GM23338 (cell line): ENCODE results near the gene MAPK4.

Experiments used
- CTCF ChIP-seq, 2 experiments: fragments of 200-600 bp in 1 of 2; sonication (generic) in 1 of 2; conservative IDR thresholded peaks; 2 replicates each; pipeline versions ENCODE4 v1.5.1 to v1.6.1; 2016 to 2017; ENCODE audit warnings: antibody characterized with exemption in 2 of 2, low read depth in 2 of 2, mild to moderate bottlenecking in 2 of 2, moderate library complexity in 1 of 2
- EZH2phosphoT487 ChIP-seq: fragments of 200-600 bp; sonication (generic); IDR thresholded peaks from one replicate; pipeline ENCODE4 v1.8.1; 2018; ENCODE audit warnings: antibody characterized with exemption; ENCODE audit not compliant: unreplicated experiment
- POLR2AphosphoS5 ChIP-seq: IDR thresholded peaks from 2 replicates; pipeline ENCODE4 v1.6.1; 2016; ENCODE audit warnings: antibody characterized with exemption, low read depth

GRCh38 chr18:50757358-50757757 is 197.5 kb downstream of the MAPK4 start:
- TF ChIP-seq CTCF (conservative IDR thresholded peaks at IDR 0.05; ENCODE audit: low read depth in 2 of 2) (no peak), EZH2phosphoT487 (no peak), POLR2AphosphoS5 (no peak)
